Measurements from ENCODE around the gene C19orf38. TPM values are rescaled to one million over a fixed set of nuclear protein-coding genes. Genes with fewer than 3 reads are reported as not detected.

Gene C19orf38
- total RNA-seq, 1 experiment from 2014 or later: not detected

GRCh38 chr19:10829967-10830366, 18.2 kb upstream of the C19orf38 start:
- Histone ChIP-seq H3K9ac (ENCODE audit: extremely low read depth, insufficient read length, low read length) (no peak overlapping the region), H3K4me1 (ENCODE audit: insufficient read depth, low read length) (no peaks in the 10 kb centered on the region), H2BK12ac (ENCODE audit: insufficient read length, low read depth, low read length) (no peak overlapping the region), H3K23me2 (ENCODE audit: insufficient read length, low read depth, low read length, poor library complexity, severe bottlenecking) (no peaks in the 10 kb centered on the region), H3K56ac (ENCODE audit: insufficient read length, low read depth, low read length) (no peak overlapping the region), H3K14ac (ENCODE audit: insufficient read depth, low read length) (no peak overlapping the region), H3K23ac (ENCODE audit: insufficient read length, low read depth, low read length) (no peak overlapping the region), H3K27ac (ENCODE audit: insufficient read length, low read depth, low read length) (no peak overlapping the region), H3K4me2 (ENCODE audit: insufficient read depth, insufficient read length, low read length) (no peak overlapping the region), H2AFZ (ENCODE audit: low read length) (no peak overlapping the region), H2BK20ac (ENCODE audit: low read depth, low read length, poor library complexity, severe bottlenecking) (no peak overlapping the region), H2AK5ac (ENCODE audit: insufficient read length, low read length) (no peak overlapping the region), H2BK15ac (ENCODE audit: low read depth, low read length) (no peak overlapping the region), H2BK5ac (ENCODE audit: insufficient read length, low read length) (no peak overlapping the region), H3K79me1 (ENCODE audit: insufficient read depth, low read depth, low read length, poor library complexity, severe bottlenecking) (no peaks in the 10 kb centered on the region), H4K8ac (replicated peaks; ENCODE audit: insufficient read length, low read depth, low read length) (no peak overlapping the region), H3T11ph (ENCODE audit: low read length) (no peak overlapping the region), H3K18ac (ENCODE audit: insufficient read length, low read depth, low read length) (no peak overlapping the region), H2BK120ac (ENCODE audit: low read depth, low read length, poor library complexity, severe bottlenecking) (no peak overlapping the region), H4K5ac (ENCODE audit: insufficient read length, low read depth, low read length) (no peak overlapping the region), H3K27me3 (ENCODE audit: insufficient read depth, low read length) (no peaks in the 10 kb centered on the region), H4K20me1 (ENCODE audit: control insufficient read depth, insufficient read depth, insufficient read length) (no peaks in the 10 kb centered on the region), H4K91ac (ENCODE audit: insufficient read length, low read depth, low read length) (no peak overlapping the region), H3K79me2 (ENCODE audit: insufficient read depth, low read length) (no peaks in the 10 kb centered on the region), H3K4ac (ENCODE audit: low read depth, low read length) (no peak overlapping the region), H3K9me3 (ENCODE audit: control insufficient read depth, low read depth, low read length) (no peaks in the 10 kb centered on the region)
- Mint-ChIP-seq H3K27me3 (ENCODE audit: low read depth) (no peaks in the 10 kb centered on the region), H3K36me3 (ENCODE audit: insufficient read depth in 1 of 3, low read depth in 3 of 3) (peaks cover 13 to 38% (median 35%) of the 10 kb centered on the region in 3 experiments; a peak in 5 of 7 replicates), H3K9me3 (no peaks in the 10 kb centered on the region), H3K4me3 (peak overlapping the region in 1 of 2 experiments; percentile 35; a peak in 1 of 5 replicates), H3K27ac (0 out of 7 replicates have a peak overlapping the region, but pooled peaks of 2 of the 3 experiments have one; percentile 44), H3K4me1 (no peaks in the 10 kb centered on the region)
- WGBS (ENCODE audit: extremely low coverage, insufficient read length, low lambda C conversion rate): no CpG with 5 or more reads among the region's 16 CpGs
- no peak for DNase-seq
- TF ChIP-seq CTCF (conservative IDR thresholded peaks at IDR 0.05): no peak
